Activated naive CD4-positive, alpha-beta T cell treated with anti-CD3 and anti-CD28 coated beads, Interleukin-2, amount 50 U/mL, for 24 hours (primary cell): Measurements from ENCODE around the gene SLC25A6.

Experiments
- H3K27ac Mint-ChIP-seq: one replicate; pipeline ENCODE4 v1.8.0; 2021; ENCODE audit warnings: mild to moderate bottlenecking, mixed read lengths
- H3K27me3 Mint-ChIP-seq: one replicate; pipeline ENCODE4 v1.8.0; 2021; ENCODE audit warnings: mixed read lengths
- H3K36me3 Mint-ChIP-seq: one replicate; pipeline ENCODE4 v1.8.0; 2021; ENCODE audit warnings: mixed read lengths
- H3K4me1 Mint-ChIP-seq: one replicate; pipeline ENCODE4 v1.8.0; 2021; ENCODE audit warnings: mixed read lengths
- H3K4me3 Mint-ChIP-seq: one replicate; pipeline ENCODE4 v1.8.0; 2021; ENCODE audit warnings: mild to moderate bottlenecking, mixed read lengths
- H3K9me3 Mint-ChIP-seq: one replicate; pipeline ENCODE4 v1.8.0; 2021; ENCODE audit warnings: mixed read lengths

Gene SLC25A6

GRCh38 chrX:1398431-1399340 lies 6.8 kb upstream of the SLC25A6 start:
- no peaks in the 10 kb centered on the region for H3K36me3 Mint-ChIP-seq
- H3K27ac Mint-ChIP-seq, result no peak overlapping the region
- no peaks in the 10 kb centered on the region for H3K27me3 Mint-ChIP-seq
- no peaks in the 10 kb centered on the region for H3K9me3 Mint-ChIP-seq
- no peak overlapping the region for H3K4me3 Mint-ChIP-seq
- peaks cover 22% of the 10 kb centered on the region for H3K4me1 Mint-ChIP-seq

DNA sequence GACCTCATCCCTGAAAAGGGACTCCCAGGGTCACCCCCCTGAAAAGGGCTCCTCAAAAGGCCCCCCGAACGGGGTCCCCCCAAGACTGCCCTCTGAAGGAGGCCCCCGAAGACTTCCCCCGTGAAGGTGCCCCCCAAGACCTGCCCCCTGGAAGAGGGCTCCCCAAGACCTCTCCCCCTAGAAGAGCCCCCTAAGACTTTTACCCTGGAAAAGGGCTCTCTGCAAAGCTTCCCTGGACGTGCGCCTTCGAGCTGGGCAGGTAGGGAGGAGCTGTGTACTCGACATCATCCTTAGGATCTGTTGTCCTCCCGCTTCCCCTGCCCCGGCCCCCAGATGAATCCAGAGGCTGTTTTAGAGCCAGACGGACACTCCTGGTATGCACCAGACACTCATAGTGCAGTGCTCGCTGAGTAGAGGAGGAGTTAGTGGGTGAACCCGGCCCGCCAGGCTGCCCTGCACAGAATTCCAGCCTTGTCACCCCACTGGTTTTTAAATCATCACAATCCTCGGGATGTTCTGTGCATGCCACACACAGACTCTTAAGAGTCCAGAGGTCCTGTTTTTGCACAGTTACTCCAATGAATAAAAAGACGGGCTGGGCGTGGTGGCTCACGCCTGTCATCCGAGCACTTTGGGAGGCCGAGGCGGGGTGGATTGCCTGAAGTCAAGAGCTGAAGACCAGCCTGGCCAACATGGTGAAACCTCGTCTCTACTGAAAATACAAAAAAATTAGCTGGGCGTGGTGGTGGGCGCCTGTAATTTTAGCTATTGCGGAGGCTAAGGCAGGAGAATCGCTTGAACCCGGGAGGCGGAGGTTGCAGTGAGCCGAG lies 5.7 kb upstream of the SLC25A6 start:
- H3K36me3 Mint-ChIP-seq, result no peaks in the 10 kb centered on the region
- no peak overlapping the region for H3K27ac Mint-ChIP-seq
- no peaks in the 10 kb centered on the region for H3K9me3 Mint-ChIP-seq
- no peak overlapping the region for H3K4me3 Mint-ChIP-seq
- H3K27me3 Mint-ChIP-seq, result no peaks in the 10 kb centered on the region
- H3K4me1 Mint-ChIP-seq, result peaks cover 26% of the 10 kb centered on the region

- Mint-ChIP-seq H3K4me1 (peaks cover 26% of the 10 kb centered on the region), H3K9me3 (no peaks in the 10 kb centered on the region), H3K4me3 (no peak overlapping the region), H3K36me3 (no peaks in the 10 kb centered on the region), H3K27ac (no peak overlapping the region), H3K27me3 (no peaks in the 10 kb centered on the region)
These were observed 5.1 kb upstream of the SLC25A6 start for GRCh38 chrX:1397001-1397400.

- no peaks in the 10 kb centered on the region for H3K36me3 Mint-ChIP-seq
- H3K4me1 Mint-ChIP-seq, result peaks cover 30% of the 10 kb centered on the region
- H3K4me3 Mint-ChIP-seq, result no peak overlapping the region
- H3K9me3 Mint-ChIP-seq, result no peaks in the 10 kb centered on the region
- peak overlapping the region; percentile 48 for H3K27ac Mint-ChIP-seq
- no peaks in the 10 kb centered on the region for H3K27me3 Mint-ChIP-seq
These were observed 3.8 kb upstream of the SLC25A6 start for GRCh38 chrX:1395646-1396216.

DNA sequence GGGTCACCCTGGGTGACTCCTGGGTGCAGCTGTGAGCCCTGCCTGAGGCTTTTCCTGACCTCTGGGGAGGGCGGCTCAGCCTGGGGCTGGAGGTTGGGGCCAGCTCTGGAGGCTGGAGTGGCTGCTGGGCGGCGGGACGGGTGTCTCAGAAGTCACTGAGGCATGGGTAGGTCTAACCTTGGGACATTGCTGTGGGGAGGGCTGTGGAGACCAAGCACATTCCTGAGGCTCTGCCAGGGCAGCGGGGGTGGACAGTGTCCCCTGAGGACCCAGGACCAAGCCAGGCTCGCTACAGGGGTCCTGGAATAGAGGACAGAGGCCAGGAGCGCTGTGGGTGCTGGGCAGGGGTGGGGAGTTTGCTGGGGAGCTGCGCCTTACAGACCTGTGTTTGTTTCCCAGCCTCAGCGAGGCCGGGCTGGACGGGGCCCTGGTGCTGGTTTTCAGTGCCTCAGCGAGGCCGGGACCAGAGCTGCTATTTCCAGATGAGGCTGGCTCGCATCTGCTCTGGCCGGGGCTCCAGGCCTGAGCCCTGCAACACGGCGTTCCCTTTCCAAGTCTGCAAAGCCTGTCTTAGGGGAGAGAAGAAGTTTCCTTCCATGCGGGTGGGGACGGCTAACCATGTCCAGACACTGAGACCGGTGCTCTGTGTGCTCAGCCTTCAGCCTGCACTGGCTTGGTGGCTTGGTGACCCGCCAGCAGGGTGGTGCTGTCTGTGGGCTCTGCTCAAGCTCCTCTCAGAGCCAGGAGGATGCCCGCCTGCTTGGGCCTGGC lies 3.0 kb upstream of the SLC25A6 start:
- Mint-ChIP-seq H3K27ac (peak overlapping the region; percentile 97), H3K4me1 (peaks cover 30% of the 10 kb centered on the region), H3K27me3 (no peaks in the 10 kb centered on the region), H3K36me3 (no peaks in the 10 kb centered on the region), H3K9me3 (no peaks in the 10 kb centered on the region), H3K4me3 (peak overlapping the region; percentile 49)

GRCh38 chrX:1393871-1394615 lies 2.1 kb upstream of the SLC25A6 start:
- Mint-ChIP-seq H3K27me3 (no peaks in the 10 kb centered on the region), H3K36me3 (no peaks in the 10 kb centered on the region), H3K27ac (peak overlapping the region; percentile 97), H3K4me3 (peak overlapping the region; percentile 85), H3K4me1 (peaks cover 34% of the 10 kb centered on the region), H3K9me3 (no peaks in the 10 kb centered on the region)

DNA sequence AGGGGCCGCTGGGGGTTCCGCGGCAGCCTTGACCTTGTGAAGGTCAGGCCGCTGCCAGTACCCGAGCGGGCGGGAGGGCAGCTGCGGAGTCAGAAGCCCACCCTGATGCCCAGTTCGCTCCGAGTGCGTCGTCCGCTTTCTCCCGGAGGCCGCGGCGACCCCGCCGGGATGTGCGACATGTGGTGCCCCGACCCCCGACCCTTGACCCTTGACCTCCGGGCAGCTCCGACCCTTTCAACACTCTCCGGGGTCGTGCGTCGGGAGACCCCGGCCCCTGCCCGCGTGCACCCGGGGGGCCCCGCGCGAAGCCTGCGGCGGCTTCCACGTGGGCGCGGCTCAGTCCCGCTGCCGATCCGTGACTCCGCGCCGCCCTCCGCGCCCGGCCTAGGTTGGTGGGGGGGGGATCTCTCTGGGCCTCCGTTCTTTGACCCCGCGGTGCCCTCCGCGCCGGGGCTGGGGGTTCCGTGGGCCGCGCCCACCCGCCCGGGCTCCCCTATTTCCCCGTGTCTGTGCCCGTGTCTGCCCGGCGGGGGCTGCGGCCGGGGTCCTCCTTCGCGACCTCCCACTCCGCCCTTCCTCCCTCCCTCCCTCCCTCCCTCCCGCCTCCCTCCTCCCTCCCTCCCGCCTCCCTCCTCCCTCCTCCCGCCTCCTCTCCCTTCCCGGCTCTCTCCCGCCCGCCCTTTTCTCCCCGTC lies 609 bp upstream of the SLC25A6 start:
- no peaks in the 10 kb centered on the region for H3K9me3 Mint-ChIP-seq
- H3K27me3 Mint-ChIP-seq, result no peaks in the 10 kb centered on the region
- peak overlapping the region; percentile 97 for H3K27ac Mint-ChIP-seq
- H3K36me3 Mint-ChIP-seq, result peaks cover 5% of the 10 kb centered on the region
- H3K4me1 Mint-ChIP-seq, result peaks cover 47% of the 10 kb centered on the region
- H3K4me3 Mint-ChIP-seq, result peak overlapping the region; percentile 94

DNA sequence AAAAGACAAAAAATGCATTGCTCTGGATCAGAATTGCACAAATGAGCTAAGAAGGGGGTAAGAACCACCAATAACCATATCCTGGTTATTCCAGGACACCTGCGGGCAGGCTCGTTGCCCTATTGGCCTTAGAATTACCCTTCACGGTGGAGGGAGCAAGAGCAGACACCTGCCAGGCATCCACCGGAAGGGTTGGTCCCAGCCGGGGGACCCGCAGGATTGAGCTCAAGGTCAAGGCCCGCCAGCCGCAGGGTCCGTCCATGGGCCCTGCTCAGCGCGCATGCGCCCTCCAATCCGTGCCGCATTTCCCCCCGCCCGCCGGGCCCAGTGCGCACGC lies 575 bp downstream of the SLC25A6 start:
- Mint-ChIP-seq H3K36me3 (peaks cover 11% of the 10 kb centered on the region), H3K4me1 (peaks cover 48% of the 10 kb centered on the region)

GRCh38 chrX:1390621-1391369 lies 1.1 kb downstream of the SLC25A6 start:
- Mint-ChIP-seq H3K9me3 (no peaks in the 10 kb centered on the region), H3K27me3 (no peaks in the 10 kb centered on the region), H3K4me1 (peaks cover 43% of the 10 kb centered on the region), H3K36me3 (peaks cover 13% of the 10 kb centered on the region), H3K4me3 (peak overlapping the region; percentile 94), H3K27ac (peak overlapping the region; percentile 96)

More for the DNA sequence above, 575 bp downstream of the SLC25A6 start:
- peak overlapping the region; percentile 94 for H3K4me3 Mint-ChIP-seq
- peak overlapping the region; percentile 96 for H3K27ac Mint-ChIP-seq
- H3K9me3 Mint-ChIP-seq, result no peaks in the 10 kb centered on the region
- no peaks in the 10 kb centered on the region for H3K27me3 Mint-ChIP-seq

GRCh38 chrX:1389993-1390285 lies 2.0 kb downstream of the SLC25A6 start:
- Mint-ChIP-seq H3K4me1 (peaks cover 36% of the 10 kb centered on the region), H3K4me3 (peak overlapping the region; percentile 94), H3K9me3 (no peaks in the 10 kb centered on the region)

GRCh38 chrX:1389181-1389992 lies 2.5 kb downstream of the SLC25A6 start:
- peaks cover 17% of the 10 kb centered on the region for H3K36me3 Mint-ChIP-seq

More at GRCh38 chrX:1389993-1390285, 2.0 kb downstream of the SLC25A6 start:
- Mint-ChIP-seq H3K27me3 (no peaks in the 10 kb centered on the region), H3K36me3 (peaks cover 14% of the 10 kb centered on the region), H3K27ac (no peak overlapping the region)

GRCh38 chrX:1388651-1389050 lies 3.3 kb downstream of the SLC25A6 start:
- peaks cover 17% of the 10 kb centered on the region for H3K36me3 Mint-ChIP-seq
- peak overlapping the region; percentile 94 for H3K4me3 Mint-ChIP-seq
- peak overlapping the region; percentile 86 for H3K27ac Mint-ChIP-seq
- H3K9me3 Mint-ChIP-seq, result no peaks in the 10 kb centered on the region
- H3K27me3 Mint-ChIP-seq, result no peaks in the 10 kb centered on the region
- peaks cover 25% of the 10 kb centered on the region for H3K4me1 Mint-ChIP-seq

More at GRCh38 chrX:1389181-1389992, 2.5 kb downstream of the SLC25A6 start:
- H3K4me3 Mint-ChIP-seq, result peak overlapping the region; percentile 94
- peak overlapping the region; percentile 46 for H3K27ac Mint-ChIP-seq
- no peaks in the 10 kb centered on the region for H3K27me3 Mint-ChIP-seq
- H3K4me1 Mint-ChIP-seq, result peaks cover 33% of the 10 kb centered on the region
- no peaks in the 10 kb centered on the region for H3K9me3 Mint-ChIP-seq

GRCh38 chrX:1387141-1387776 lies 4.7 kb downstream of the SLC25A6 start:
- Mint-ChIP-seq H3K27me3 (no peaks in the 10 kb centered on the region), H3K27ac (peak overlapping the region; percentile 41), H3K4me1 (peaks cover 22% of the 10 kb centered on the region)

More at GRCh38 chrX:1387141-1387776, 4.7 kb downstream of the SLC25A6 start:
- H3K36me3 Mint-ChIP-seq, result peaks cover 17% of the 10 kb centered on the region
- peak overlapping the region; percentile 94 for H3K4me3 Mint-ChIP-seq
- no peaks in the 10 kb centered on the region for H3K9me3 Mint-ChIP-seq
